ENCODE data around the gene C4BPA.

C4BPA gene

GRCh38 chr1:207128336-207128921 lies 24.4 kb downstream of the C4BPA start:
- no peak for TF ChIP-seq TCF12 (IDR thresholded peaks at IDR 0.05; ENCODE audit: low read depth)
- TF ChIP-seq YY1 (IDR thresholded peaks at IDR 0.05; ENCODE audit: low read depth) = no peak
- TF ChIP-seq NFIC (IDR thresholded peaks at IDR 0.05) = no peak
- no peak for TF ChIP-seq TAF1 (IDR thresholded peaks at IDR 0.05; ENCODE audit: low read depth)
- no peak for TF ChIP-seq USF1 (IDR thresholded peaks at IDR 0.05)

- TF ChIP-seq USF1 (IDR thresholded peaks at IDR 0.05) (no peak), REST (IDR thresholded peaks at IDR 0.05; ENCODE audit: low read depth) (no peak), ZBTB7A (IDR thresholded peaks at IDR 0.05; ENCODE audit: low read depth) (no peak), TCF12 (IDR thresholded peaks at IDR 0.05; ENCODE audit: low read depth) (no peak), NFIC (IDR thresholded peaks at IDR 0.05) (no peak), CREB1 (IDR thresholded peaks at IDR 0.05; ENCODE audit: low read depth) (no peak), EP300 (IDR thresholded peaks at IDR 0.05; ENCODE audit: borderline replicate concordance) (no peak), MAX (IDR thresholded peaks at IDR 0.05) (no peak), EGR1 (IDR thresholded peaks at IDR 0.05) (no peak), RAD21 (IDR thresholded peaks at IDR 0.05; ENCODE audit: low read depth) (no peak), CEBPB (IDR thresholded peaks at IDR 0.05) (no peak), FOXM1 (IDR thresholded peaks at IDR 0.05; ENCODE audit: borderline replicate concordance, low read depth) (no peak), TAF1 (IDR thresholded peaks at IDR 0.05; ENCODE audit: low read depth) (no peak), TEAD4 (IDR thresholded peaks at IDR 0.05) (no peak)
These were observed 25.0 kb downstream of the C4BPA start for GRCh38 chr1:207129053-207129452.

GRCh38 chr1:207130252-207131036 lies 26.4 kb downstream of the C4BPA start:
- no peak for TF ChIP-seq TCF12 (IDR thresholded peaks at IDR 0.05; ENCODE audit: low read depth)
- TF ChIP-seq NFIC (IDR thresholded peaks at IDR 0.05) = no peak
- no peak for TF ChIP-seq TAF1 (IDR thresholded peaks at IDR 0.05; ENCODE audit: low read depth)
- TF ChIP-seq TEAD4 (IDR thresholded peaks at IDR 0.05) = no peak
- TF ChIP-seq FOXM1 (IDR thresholded peaks at IDR 0.05; ENCODE audit: borderline replicate concordance, low read depth) = no peak

GRCh38 chr1:207131163-207131562 lies 27.1 kb downstream of the C4BPA start:
- TF ChIP-seq TAF1 (IDR thresholded peaks at IDR 0.05; ENCODE audit: low read depth) = no peak
- no peak for TF ChIP-seq EP300 (IDR thresholded peaks at IDR 0.05; ENCODE audit: borderline replicate concordance)
- no peak for TF ChIP-seq CREB1 (IDR thresholded peaks at IDR 0.05; ENCODE audit: low read depth)
- no peak for TF ChIP-seq ZBTB7A (IDR thresholded peaks at IDR 0.05; ENCODE audit: low read depth)

GRCh38 chr1:207134581-207134980 lies 30.5 kb downstream of the C4BPA start:
- TF ChIP-seq TEAD4 (IDR thresholded peaks at IDR 0.05) = no peak
- no peak for TF ChIP-seq MAX (IDR thresholded peaks at IDR 0.05)
- no peak for TF ChIP-seq CEBPB (IDR thresholded peaks at IDR 0.05)
- no peak for TF ChIP-seq YY1 (IDR thresholded peaks at IDR 0.05; ENCODE audit: low read depth)
- no peak for TF ChIP-seq EGR1 (IDR thresholded peaks at IDR 0.05)
- no peak for TF ChIP-seq ZBTB7A (IDR thresholded peaks at IDR 0.05; ENCODE audit: low read depth)
- no peak for TF ChIP-seq RAD21 (IDR thresholded peaks at IDR 0.05; ENCODE audit: low read depth)
- TF ChIP-seq TCF12 (IDR thresholded peaks at IDR 0.05; ENCODE audit: low read depth) = no peak

- no peak for TF ChIP-seq ZBTB7A (IDR thresholded peaks at IDR 0.05; ENCODE audit: low read depth)
These were observed 35.6 kb downstream of the C4BPA start for GRCh38 chr1:207139616-207140015.

- TF ChIP-seq TAF1 (IDR thresholded peaks at IDR 0.05; ENCODE audit: low read depth) = no peak
- no peak for TF ChIP-seq USF1 (IDR thresholded peaks at IDR 0.05)
- no peak for TF ChIP-seq FOXM1 (IDR thresholded peaks at IDR 0.05; ENCODE audit: borderline replicate concordance, low read depth)
- TF ChIP-seq EGR1 (IDR thresholded peaks at IDR 0.05) = no peak
- no peak for TF ChIP-seq TCF12 (IDR thresholded peaks at IDR 0.05; ENCODE audit: low read depth)
- TF ChIP-seq REST (IDR thresholded peaks at IDR 0.05; ENCODE audit: low read depth) = no peak
These were observed 36.5 kb downstream of the C4BPA start for GRCh38 chr1:207140536-207140935.

All from Ishikawa (cell line).